K562 (cell line): ENCODE results near the gene BCAR1. TPM values are rescaled to one million over a fixed set of nuclear protein-coding genes. Genes with fewer than 3 reads are reported as not detected.

Experiments
- ATAC-seq: fragments of 200-7000 bp; cut with Tn5 transposase; 3 replicates; pipeline ENCODE4 v1.9.1; 2020; ENCODE audit warnings: moderate library complexity
- BruUV-seq: library from RNA; stranded (reverse); fragments of 400-500 nt; replicated peaks from 2 replicates; lab custom pipeline; 2021; lab: Mats Ljungman, UMichigan
- CTCF ChIA-PET: fragments of 300-600 bp; formaldehyde crosslinking; extraction: SDS; loops from one replicate; lab custom pipeline; 2021; ENCODE audit warnings: low intra/inter-chr PET ratio; lab: Yijun Ruan, JAX
- POLR2A ChIA-PET: fragments of 300-600, 350-650 bp; sonication (Branson Sonifier 250); formaldehyde crosslinking; extraction: SDS; loops from one replicate; lab custom pipeline; 2021; ENCODE audit warnings: antibody characterized with exemption, inconsistent platforms; lab: Yijun Ruan, JAX
- DNase-seq, 4 experiments: peaks; one replicate each; pipeline versions ENCODE4 v3.0.0 to v3.0.0-alpha.2; 2011 to 2018; ENCODE audit warnings: low spot score in 3 of 4, mixed read lengths in 3 of 4; ENCODE audit errors: extremely low read depth in 1 of 4
- FAIRE-seq: peaks from 2 replicates; lab custom pipeline; 2011; peaks lifted over from hg19 to GRCh38; lab: Jason Lieb, UNC
- H2AFZ ChIP-seq: 2 replicates; pipeline ENCODE4 v1.6.0; 2011; ENCODE audit warnings: low read depth, low read length, control low read depth, inconsistent platforms
- H3K27ac ChIP-seq: fragments of 200-600 bp; 3 replicates; pipeline ENCODE4 v1.8.0; 2011; ENCODE audit warnings: low read depth, mild to moderate bottlenecking, control low read depth, inconsistent platforms, low read length, moderate library complexity, mixed read lengths; ENCODE audit errors: extremely low read depth
- H3K27me3 ChIP-seq, 2 experiments: fragments of 300-600 bp in 1 of 2; 2 replicates in 1 of 2; 3 replicates in 1 of 2; pipeline versions ENCODE4 v1.6.0 to v1.8.0; 2011; ENCODE audit warnings: inconsistent platforms in 2 of 2, low read length in 2 of 2, mild to moderate bottlenecking in 1 of 2, mixed read lengths in 1 of 2, moderate library complexity in 1 of 2; ENCODE audit not compliant: control insufficient read depth in 2 of 2, insufficient read depth in 2 of 2
- H3K36me3 ChIP-seq: fragments of 300-600 bp; 3 replicates; pipeline ENCODE4 v1.8.0; 2011; ENCODE audit warnings: mild to moderate bottlenecking, low read length, inconsistent platforms; ENCODE audit not compliant: control insufficient read depth, insufficient read depth
- H3K4me1 ChIP-seq, 2 experiments: fragments of 200-600 bp in 1 of 2; replicated peaks in 1 of 2; 2 replicates in 1 of 2; 3 replicates in 1 of 2; pipeline versions ENCODE4 v1.5.1 to v1.8.0; 2011; ENCODE audit warnings: inconsistent platforms in 2 of 2, low read length in 2 of 2, mild to moderate bottlenecking in 1 of 2, mixed read lengths in 1 of 2, moderate library complexity in 1 of 2; ENCODE audit not compliant: control insufficient read depth in 2 of 2, insufficient read depth in 2 of 2
- H3K4me2 ChIP-seq: 2 replicates; pipeline ENCODE4 v1.6.1; 2011; ENCODE audit warnings: low read length, control low read depth, inconsistent platforms, mixed read lengths; ENCODE audit not compliant: insufficient read depth
- H3K4me3 ChIP-seq: fragments of 200-600 bp; sonication (generic), shearing (Covaris generic); 2 replicates; pipeline ENCODE4 v1.5.1; 2016; ENCODE audit warnings: control low read depth, inconsistent platforms
- H3K79me2 ChIP-seq: fragments of 200-600 bp; 3 replicates; pipeline ENCODE4 v1.8.0; 2011; ENCODE audit warnings: low read length, inconsistent platforms; ENCODE audit not compliant: control insufficient read depth, insufficient read depth
- H3K9ac ChIP-seq, 2 experiments: 2 replicates each; pipeline versions ENCODE4 v1.6.0 to v1.6.1; 2011; ENCODE audit warnings: low read depth in 2 of 2, low read length in 2 of 2, control low read depth in 1 of 2, inconsistent platforms in 1 of 2, mild to moderate bottlenecking in 1 of 2, mixed read lengths in 1 of 2; ENCODE audit not compliant: insufficient read depth in 1 of 2
- H3K9me1 ChIP-seq: one replicate; pipeline ENCODE4 v1.6.0; 2011; ENCODE audit warnings: inconsistent platforms, mild to moderate bottlenecking, low read length, moderate library complexity; ENCODE audit not compliant: control insufficient read depth, insufficient read depth
- H3K9me3 ChIP-seq: replicated peaks from 2 replicates; pipeline ENCODE4 v1.5.1; 2011; ENCODE audit warnings: low read depth, low read length, inconsistent platforms; ENCODE audit not compliant: control insufficient read depth, insufficient read depth
- H4K20me1 ChIP-seq: replicated peaks from 2 replicates; pipeline ENCODE4 v1.6.1; 2011; ENCODE audit warnings: low read length, inconsistent platforms, mixed read lengths; ENCODE audit not compliant: control insufficient read depth, insufficient read depth
- CSDE1 ChIP-seq, 2 experiments: fragments of 450-650 bp; IDR thresholded peaks; 2 replicates each; pipeline ENCODE4 v1.6.1; 2016; ENCODE audit warnings: mild to moderate bottlenecking in 1 of 2
- GABPB2 ChIP-seq: fragments of 250-450 bp; sonication (Bioruptor Pico); conservative IDR thresholded peaks from 2 replicates; pipeline ENCODE4 v1.5.1; 2021; ENCODE audit warnings: mild to moderate bottlenecking
- HNRNPH1 ChIP-seq: fragments of 200-400 bp; formaldehyde crosslinking; optimal IDR thresholded peaks from 2 replicates; pipeline ENCODE3; 2017; ENCODE audit warnings: low read depth, mild to moderate bottlenecking, low read length, moderate library complexity
- KLF6 ChIP-seq: fragments of 250-450 bp; sonication (Bioruptor Pico); IDR thresholded peaks from 2 replicates; pipeline ENCODE4 v1.4.0; 2020; ENCODE audit warnings: mild to moderate bottlenecking, moderate library complexity, borderline replicate concordance
- MED1 ChIP-seq: sonication (generic); formaldehyde crosslinking; IDR thresholded peaks from 2 replicates; pipeline ENCODE4 v1.8.1; 2023; ENCODE audit warnings: missing genetic modification reagents, borderline replicate concordance
- NCOA1 ChIP-seq: fragments of 450-650 bp; IDR thresholded peaks from 2 replicates; pipeline ENCODE4 v1.6.1; 2016; ENCODE audit warnings: low read depth
- NFRKB ChIP-seq: fragments of 450-650 bp; IDR thresholded peaks from 2 replicates; pipeline ENCODE4 v1.6.1; 2016; ENCODE audit warnings: low read depth
- ZBTB33 ChIP-seq: sonication (generic); formaldehyde crosslinking; IDR thresholded peaks from 2 replicates; pipeline ENCODE4 v1.8.1; 2023; ENCODE audit warnings: mild to moderate bottlenecking, missing genetic modification reagents
- ZNF253 ChIP-seq: fragments of 250-450 bp; sonication (Bioruptor Pico); conservative IDR thresholded peaks from 2 replicates; pipeline ENCODE4 v1.6.1; 2021; ENCODE audit warnings: mild to moderate bottlenecking
- WGBS: fragments of 100-300 bp; shearing (Covaris generic); methylation state at CpG from one replicate; pipeline ENCODE4 v1.1.6; 2016; ENCODE audit warnings: low coverage, mixed read lengths; ENCODE audit not compliant: insufficient coverage; ENCODE audit errors: missing lambda C conversion rate; 5-methylcytosine and 5-hydroxymethylcytosine counted together
- in situ Hi-C: fragments of 300-500 bp; cut with MboI; formaldehyde crosslinking; loops from 4 replicates; pipeline ENCODE4 v1.15.0; 2018; ENCODE audit warnings: inconsistent platforms, mixed read lengths
- intact Hi-C: fragments of 100-400 bp; cut with micrococcal nuclease; formaldehyde crosslinking; loops from 2 replicates; pipeline ENCODE4 v1.14.2; 2022
- polyA plus RNA-seq, 8 experiments: library from polyadenylated mRNA; depleted of rRNA in 4 of 8; stranded (reverse) in 5 of 8; unstranded in 3 of 8; fragments of >200 nt; fragmentation: Nextera tagmentation in 2 of 8; fragmentation: Illumina TruSeq in 1 of 8; extraction: Ambion mirVana in 2 of 8; extraction: Trizol in 1 of 8; gene quantifications; 2 replicates each; pipeline versions ENCODE4 v1.2.1 to v1.2.3, GENCODE V29; 2011 to 2014; ENCODE audit warnings: inconsistent platforms in 1 of 8, missing spikeins in 1 of 8
- total RNA-seq, 7 experiments: library from RNA; depleted of rRNA in 6 of 7; stranded (reverse); fragments of >200 nt in 6 of 7; fragmentation: Illumina TruSeq in 2 of 7; extraction: Trizol in 2 of 7; gene quantifications; 2 replicates each; pipeline versions ENCODE4 v1.2.1 to v1.2.3, GENCODE V29; 2011 to 2021; ENCODE audit warnings: low replicate concordance in 1 of 7
- TF ChIP-seq, protein P1 (sequence below): sonication (generic); formaldehyde crosslinking; IDR thresholded peaks from 2 replicates; pipeline ENCODE4 v1.8.1; 2023; ENCODE audit warnings: mild to moderate bottlenecking, missing genetic modification reagents, moderate library complexity
- TF ChIP-seq, protein P2 (sequence below): fragments of 450-650 bp; IDR thresholded peaks from 2 replicates; pipeline ENCODE4 v1.6.1; 2016; ENCODE audit warnings: borderline replicate concordance
- TF ChIP-seq, protein P3 (sequence below): fragments of 150-350 bp; IDR thresholded peaks from 2 replicates; pipeline ENCODE4 v1.6.1; 2014; ENCODE audit warnings: low read depth, mild to moderate bottlenecking, low read length, borderline replicate concordance
- TF ChIP-seq, protein P4 (sequence below): fragments of 250-450 bp; sonication (Bioruptor Pico); IDR thresholded peaks from 2 replicates; pipeline ENCODE4 v1.5.0; 2021

The BCAR1 gene
- total and polyA plus RNA-seq, 9 of the 15 experiments (the other 6 are each of a cell fraction or from before 2014, with no cell fraction given) = 0.10 to 26.3 (median 3.6) TPM

DNA sequence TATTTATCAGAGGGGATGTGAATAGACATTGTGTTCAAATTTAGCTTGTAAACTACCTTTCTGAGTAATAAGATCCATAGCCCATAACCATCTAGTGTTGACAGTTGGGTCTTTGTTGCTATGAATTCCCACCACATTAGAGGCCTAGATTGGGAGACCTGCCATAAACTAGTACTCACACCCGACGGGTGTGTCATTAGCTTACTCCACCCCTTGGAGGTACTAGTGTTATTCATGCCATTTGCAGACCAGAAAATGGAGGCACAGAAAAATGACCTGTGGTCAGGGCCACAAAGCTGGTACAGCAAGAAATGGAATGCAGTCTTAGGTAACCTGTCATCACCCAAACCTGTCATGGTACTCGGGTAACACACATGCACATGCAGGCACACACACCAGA is 41.3 kb upstream of the BCAR1 start:
- DNase-seq (no peak), FAIRE-seq (no peak), ATAC-seq (no peak)
- in situ Hi-C loops = no loop called here
- CTCF ChIA-PET = no interaction called here
- Histone ChIP-seq H3K9ac (0 out of 4 replicates have a peak overlapping the region, but pooled peaks of 1 of the 2 experiments have one; percentile 4), H3K4me3 (no peak overlapping the region), H4K20me1 (no peaks in the 10 kb centered on the region), H3K27ac (no peak overlapping the region), H3K9me3 (no peaks in the 10 kb centered on the region), H3K4me1 (peaks cover 11 to 15% of the 10 kb centered on the region in 2 experiments), H3K79me2 (no peaks in the 10 kb centered on the region), H3K9me1 (no peaks in the 10 kb centered on the region), H3K36me3 (peaks cover 45% of the 10 kb centered on the region; the same call in 2 of the 3 replicates), H2AFZ (no peak overlapping the region), H3K4me2 (no peak overlapping the region), H3K27me3 (no peaks in the 10 kb centered on the region)
- POLR2A ChIA-PET = interaction anchor here (1.1 to 1.7 kb wide), 3 partner anchors 9 to 20 kb away, joined by 4 to 5 read pairs (median 4); no protein-coding TSS in a partner anchor
- BruUV-seq = no TSS peak
- 47% methylated on average over 3 of the region's 3 CpGs for WGBS
- intact Hi-C loops = no loop called here
- no peak for TF ChIP-seq CSDE1 (IDR thresholded peaks at IDR 0.05)
- TF ChIP-seq, protein P1, sequence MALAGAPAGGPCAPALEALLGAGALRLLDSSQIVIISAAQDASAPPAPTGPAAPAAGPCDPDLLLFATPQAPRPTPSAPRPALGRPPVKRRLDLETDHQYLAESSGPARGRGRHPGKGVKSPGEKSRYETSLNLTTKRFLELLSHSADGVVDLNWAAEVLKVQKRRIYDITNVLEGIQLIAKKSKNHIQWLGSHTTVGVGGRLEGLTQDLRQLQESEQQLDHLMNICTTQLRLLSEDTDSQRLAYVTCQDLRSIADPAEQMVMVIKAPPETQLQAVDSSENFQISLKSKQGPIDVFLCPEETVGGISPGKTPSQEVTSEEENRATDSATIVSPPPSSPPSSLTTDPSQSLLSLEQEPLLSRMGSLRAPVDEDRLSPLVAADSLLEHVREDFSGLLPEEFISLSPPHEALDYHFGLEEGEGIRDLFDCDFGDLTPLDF (CRISPR knock-in tag) = no peak
- no peak for TF ChIP-seq ZNF253 (CRISPR knock-in tag)
- TF ChIP-seq, protein P2, sequence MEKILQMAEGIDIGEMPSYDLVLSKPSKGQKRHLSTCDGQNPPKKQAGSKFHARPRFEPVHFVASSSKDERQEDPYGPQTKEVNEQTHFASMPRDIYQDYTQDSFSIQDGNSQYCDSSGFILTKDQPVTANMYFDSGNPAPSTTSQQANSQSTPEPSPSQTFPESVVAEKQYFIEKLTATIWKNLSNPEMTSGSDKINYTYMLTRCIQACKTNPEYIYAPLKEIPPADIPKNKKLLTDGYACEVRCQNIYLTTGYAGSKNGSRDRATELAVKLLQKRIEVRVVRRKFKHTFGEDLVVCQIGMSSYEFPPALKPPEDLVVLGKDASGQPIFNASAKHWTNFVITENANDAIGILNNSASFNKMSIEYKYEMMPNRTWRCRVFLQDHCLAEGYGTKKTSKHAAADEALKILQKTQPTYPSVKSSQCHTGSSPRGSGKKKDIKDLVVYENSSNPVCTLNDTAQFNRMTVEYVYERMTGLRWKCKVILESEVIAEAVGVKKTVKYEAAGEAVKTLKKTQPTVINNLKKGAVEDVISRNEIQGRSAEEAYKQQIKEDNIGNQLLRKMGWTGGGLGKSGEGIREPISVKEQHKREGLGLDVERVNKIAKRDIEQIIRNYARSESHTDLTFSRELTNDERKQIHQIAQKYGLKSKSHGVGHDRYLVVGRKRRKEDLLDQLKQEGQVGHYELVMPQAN = no peak
- TF ChIP-seq HNRNPH1 = no peak
- TF ChIP-seq NCOA1 = no peak
- TF ChIP-seq GABPB2 (CRISPR knock-in tag) = no peak
- TF ChIP-seq, protein P3, sequence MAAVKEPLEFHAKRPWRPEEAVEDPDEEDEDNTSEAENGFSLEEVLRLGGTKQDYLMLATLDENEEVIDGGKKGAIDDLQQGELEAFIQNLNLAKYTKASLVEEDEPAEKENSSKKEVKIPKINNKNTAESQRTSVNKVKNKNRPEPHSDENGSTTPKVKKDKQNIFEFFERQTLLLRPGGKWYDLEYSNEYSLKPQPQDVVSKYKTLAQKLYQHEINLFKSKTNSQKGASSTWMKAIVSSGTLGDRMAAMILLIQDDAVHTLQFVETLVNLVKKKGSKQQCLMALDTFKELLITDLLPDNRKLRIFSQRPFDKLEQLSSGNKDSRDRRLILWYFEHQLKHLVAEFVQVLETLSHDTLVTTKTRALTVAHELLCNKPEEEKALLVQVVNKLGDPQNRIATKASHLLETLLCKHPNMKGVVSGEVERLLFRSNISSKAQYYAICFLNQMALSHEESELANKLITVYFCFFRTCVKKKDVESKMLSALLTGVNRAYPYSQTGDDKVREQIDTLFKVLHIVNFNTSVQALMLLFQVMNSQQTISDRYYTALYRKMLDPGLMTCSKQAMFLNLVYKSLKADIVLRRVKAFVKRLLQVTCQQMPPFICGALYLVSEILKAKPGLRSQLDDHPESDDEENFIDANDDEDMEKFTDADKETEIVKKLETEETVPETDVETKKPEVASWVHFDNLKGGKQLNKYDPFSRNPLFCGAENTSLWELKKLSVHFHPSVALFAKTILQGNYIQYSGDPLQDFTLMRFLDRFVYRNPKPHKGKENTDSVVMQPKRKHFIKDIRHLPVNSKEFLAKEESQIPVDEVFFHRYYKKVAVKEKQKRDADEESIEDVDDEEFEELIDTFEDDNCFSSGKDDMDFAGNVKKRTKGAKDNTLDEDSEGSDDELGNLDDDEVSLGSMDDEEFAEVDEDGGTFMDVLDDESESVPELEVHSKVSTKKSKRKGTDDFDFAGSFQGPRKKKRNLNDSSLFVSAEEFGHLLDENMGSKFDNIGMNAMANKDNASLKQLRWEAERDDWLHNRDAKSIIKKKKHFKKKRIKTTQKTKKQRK = no peak
- TF ChIP-seq ZBTB33 (CRISPR knock-in tag) = no peak
- TF ChIP-seq, protein P4, sequence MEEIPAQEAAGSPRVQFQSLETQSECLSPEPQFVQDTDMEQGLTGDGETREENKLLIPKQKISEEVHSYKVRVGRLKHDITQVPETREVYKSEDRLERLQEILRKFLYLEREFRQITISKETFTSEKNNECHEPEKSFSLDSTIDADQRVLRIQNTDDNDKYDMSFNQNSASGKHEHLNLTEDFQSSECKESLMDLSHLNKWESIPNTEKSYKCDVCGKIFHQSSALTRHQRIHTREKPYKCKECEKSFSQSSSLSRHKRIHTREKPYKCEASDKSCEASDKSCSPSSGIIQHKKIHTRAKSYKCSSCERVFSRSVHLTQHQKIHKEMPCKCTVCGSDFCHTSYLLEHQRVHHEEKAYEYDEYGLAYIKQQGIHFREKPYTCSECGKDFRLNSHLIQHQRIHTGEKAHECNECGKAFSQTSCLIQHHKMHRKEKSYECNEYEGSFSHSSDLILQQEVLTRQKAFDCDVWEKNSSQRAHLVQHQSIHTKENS (CRISPR knock-in tag) = no peak
- no peak for TF ChIP-seq NFRKB
- no peak for TF ChIP-seq KLF6 (CRISPR knock-in tag)
- no peak for TF ChIP-seq MED1 (CRISPR knock-in tag)
